WTC11 (cell line): ENCODE results near the gene RAD51. TPM values are rescaled to one million over a fixed set of nuclear protein-coding genes. Genes with fewer than 3 reads are reported as not detected.

Experiments
- ATAC-seq: fragments of 200-7000 bp; cut with Tn5 transposase; 2 replicates; pipeline ENCODE4 v1.10.0; 2021; ENCODE audit warnings: mild to moderate bottlenecking, moderate library complexity
- Bru-seq: library from RNA; stranded (reverse); fragments of 400-500 nt; gene quantifications from one replicate; lab custom pipeline; 2021; lab: Mats Ljungman, UMichigan
- CTCF ChIA-PET: fragments of 300-600 bp; sonication (Branson Sonifier 250); formaldehyde crosslinking; loops from one replicate; lab custom pipeline; 2021; ENCODE audit warnings: antibody characterized with exemption; lab: Charles Lee
- POLR2A ChIA-PET: fragments of 350-600 bp; sonication (Branson Sonifier 250); formaldehyde crosslinking; loops from one replicate; lab custom pipeline; 2021; ENCODE audit warnings: antibody characterized with exemption; lab: Charles Lee
- DNase-seq: peaks from one replicate; pipeline ENCODE4 v3.0.0; 2021; ENCODE audit warnings: low spot score
- H3K27ac Mint-ChIP-seq: 2 replicates; pipeline ENCODE4 v1.8.0; 2021; ENCODE audit warnings: mixed read lengths
- H3K27me3 Mint-ChIP-seq: 2 replicates; pipeline ENCODE4 v1.8.0; 2021; ENCODE audit warnings: low read depth, mild to moderate bottlenecking, moderate library complexity, mixed read lengths
- H3K36me3 Mint-ChIP-seq: 2 replicates; pipeline ENCODE4 v1.8.0; 2021; ENCODE audit warnings: mixed read lengths
- H3K4me1 Mint-ChIP-seq: 2 replicates; pipeline ENCODE4 v1.8.0; 2022; ENCODE audit warnings: mixed read lengths
- H3K4me3 Mint-ChIP-seq: 2 replicates; pipeline ENCODE4 v1.8.0; 2021; ENCODE audit warnings: mild to moderate bottlenecking, moderate library complexity, mixed read lengths
- H3K9me3 Mint-ChIP-seq: 2 replicates; pipeline ENCODE4 v1.8.0; 2021; ENCODE audit warnings: mixed read lengths
- ARID4B ChIP-seq: sonication (generic); formaldehyde crosslinking; IDR thresholded peaks from 2 replicates; pipeline ENCODE4 v1.8.0; 2023; ENCODE audit warnings: missing genetic modification reagents, mild to moderate bottlenecking, borderline replicate concordance
- FOXP4 ChIP-seq: sonication (generic); formaldehyde crosslinking; IDR thresholded peaks from 2 replicates; pipeline ENCODE4 v1.8.0; 2022; ENCODE audit warnings: mild to moderate bottlenecking, missing genetic modification reagents
- HMGXB4 ChIP-seq: sonication (generic); formaldehyde crosslinking; IDR thresholded peaks from 2 replicates; pipeline ENCODE4 v1.8.1; 2023; ENCODE audit warnings: mild to moderate bottlenecking, moderate library complexity, missing genetic modification reagents
- IRF1 ChIP-seq: sonication (generic); formaldehyde crosslinking; IDR thresholded peaks from 2 replicates; pipeline ENCODE4 v1.8.0; 2023; ENCODE audit warnings: missing genetic modification reagents
- JUN ChIP-seq: sonication (generic); formaldehyde crosslinking; IDR thresholded peaks from 2 replicates; pipeline ENCODE4 v1.8.0; 2023; ENCODE audit warnings: mild to moderate bottlenecking, missing genetic modification reagents
- NR2C2 ChIP-seq: sonication (generic); formaldehyde crosslinking; IDR thresholded peaks from 2 replicates; pipeline ENCODE4 v1.8.0; 2022; ENCODE audit warnings: mild to moderate bottlenecking, missing genetic modification reagents
- OVOL2 ChIP-seq: fragments of 250-450 bp; sonication (Bioruptor Pico); IDR thresholded peaks from 2 replicates; pipeline ENCODE4 v1.9.0; 2021; ENCODE audit warnings: mild to moderate bottlenecking, borderline replicate concordance
- RELA ChIP-seq: sonication (generic); formaldehyde crosslinking; IDR thresholded peaks from 2 replicates; pipeline ENCODE4 v1.8.1; 2022; ENCODE audit warnings: missing genetic modification reagents, mild to moderate bottlenecking, borderline replicate concordance
- TEAD1 ChIP-seq: sonication (generic); formaldehyde crosslinking; IDR thresholded peaks from 2 replicates; pipeline ENCODE4 v1.8.0; 2022; ENCODE audit warnings: mild to moderate bottlenecking, missing genetic modification reagents
- TEAD4 ChIP-seq: sonication (generic); formaldehyde crosslinking; IDR thresholded peaks from 2 replicates; pipeline ENCODE4 v1.8.0; 2022; ENCODE audit warnings: mild to moderate bottlenecking, missing genetic modification reagents
- USF2 ChIP-seq: sonication (generic); formaldehyde crosslinking; IDR thresholded peaks from 2 replicates; pipeline ENCODE4 v1.8.1; 2023; ENCODE audit warnings: mild to moderate bottlenecking, missing genetic modification reagents, moderate library complexity
- long read RNA-seq, 3 experiments: library from RNA in 1 of 3; library from capped mRNA in 1 of 3; library from polyadenylated mRNA in 1 of 3; unstranded in 2 of 3; stranded (forward) in 1 of 3; transcript quantifications; one replicate each; pipeline ENCODE4 v2.0.0, GENCODE V29; 2021
- total RNA-seq: library from RNA; stranded (reverse); gene quantifications from 3 replicates; pipeline ENCODE4 v1.2.3, GENCODE V29; 2021
- TF ChIP-seq, protein P1 (sequence below): sonication (generic); formaldehyde crosslinking; IDR thresholded peaks from 2 replicates; pipeline ENCODE4 v1.8.1; 2022; ENCODE audit warnings: low read depth, mild to moderate bottlenecking, moderate library complexity, missing genetic modification reagents, borderline replicate concordance
- TF ChIP-seq, protein P2 (sequence below): sonication (generic); formaldehyde crosslinking; IDR thresholded peaks from 2 replicates; pipeline ENCODE4 v1.8.0; 2022; ENCODE audit warnings: mild to moderate bottlenecking, missing genetic modification reagents
- TF ChIP-seq, protein P3 (sequence below): fragments of 250-450 bp; sonication (Bioruptor Pico); IDR thresholded peaks from 2 replicates; pipeline ENCODE4 v2.1.2; 2022; ENCODE audit warnings: mild to moderate bottlenecking, moderate library complexity

Gene RAD51
- total RNA-seq (29.7 to 36.4 TPM (median 31.0 TPM) in 3 replicates), Bru-seq, nascent RNA (percentile 73 among the genes with signal in this experiment)
- long read RNA-seq, experiment 1, transcript RAD51-201 (10 exons, 2,449 nt), result major isoform, 101 of 122 reads
- long read RNA-seq, experiment 1, partial matches to known transcripts, result 1 of 122 reads
- long read RNA-seq, experiment 1, other reads (novel, unspliced or antisense), result 14 of 122 reads
- long read RNA-seq, experiment 2, transcript RAD51-201 (10 exons, 2,449 nt), result major isoform, 35 of 51 reads
- long read RNA-seq, experiment 2, partial matches to known transcripts, result 4 of 51 reads
- long read RNA-seq, experiment 2, other reads (novel, unspliced or antisense), result 11 of 51 reads
- long read RNA-seq, experiment 3, transcript RAD51-201 (10 exons, 2,449 nt), result major isoform, 127 of 172 reads
- long read RNA-seq, experiment 3, partial matches to known transcripts, result 10 of 172 reads
- long read RNA-seq, experiment 3, other reads (novel, unspliced or antisense), result 29 of 172 reads

DNA sequence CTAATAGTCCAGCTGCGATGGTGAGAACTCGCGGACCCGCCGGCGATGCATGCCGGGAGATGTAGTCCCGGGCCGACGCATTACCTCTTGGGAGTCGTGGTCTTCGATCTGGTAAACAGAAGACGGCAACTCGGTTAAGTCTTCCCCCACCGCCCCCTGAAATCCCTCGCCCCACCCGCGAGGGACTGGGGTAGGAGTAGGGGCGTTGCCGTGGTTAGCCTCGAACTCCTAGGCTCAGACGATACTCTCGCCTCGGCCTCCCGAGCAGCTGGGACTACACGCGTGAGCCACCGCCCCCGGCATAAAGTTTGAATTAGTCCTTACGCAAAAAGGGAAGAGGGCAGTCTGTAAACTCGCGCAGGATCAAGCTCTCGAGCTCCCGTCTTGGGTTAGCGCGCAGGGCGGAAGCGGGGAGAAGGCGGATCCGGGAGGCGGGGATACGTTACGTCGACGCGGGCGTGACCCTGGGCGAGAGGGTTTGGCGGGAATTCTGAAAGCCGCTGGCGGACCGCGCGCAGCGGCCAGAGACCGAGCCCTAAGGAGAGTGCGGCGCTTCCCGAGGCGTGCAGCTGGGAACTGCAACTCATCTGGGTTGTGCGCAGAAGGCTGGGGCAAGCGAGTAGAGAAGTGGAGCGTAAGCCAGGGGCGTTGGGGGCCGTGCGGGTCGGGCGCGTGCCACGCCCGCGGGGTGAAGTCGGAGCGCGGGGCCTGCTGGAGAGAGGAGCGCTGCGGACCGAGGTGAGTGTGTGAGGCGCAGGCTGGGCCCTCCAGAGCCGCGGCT is at the start of gene RAD51:
TSS of gene RAD51 (plus strand) at position 487 of the 781 bp plus-strand sequence. CDS start 3,585 bp downstream, outside the sequence.
- CTCF ChIA-PET, result interaction anchor here (0.7 to 2.3 kb wide), 24 partner anchors 12 to 247 kb away, joined by 3 to 14 read pairs (median 4); partner anchors contain the start of genes GCHFR, RHOV, RPUSD2 and VPS18
- peaks cover 10% of the 10 kb centered on the region for H3K4me1 Mint-ChIP-seq
- H3K27me3 Mint-ChIP-seq, result no peaks in the 10 kb centered on the region
- DNase-seq (peak; percentile 93), ATAC-seq (peak; percentile 92)
- peak within 1 kb of the TSS; percentile 100 for H3K27ac Mint-ChIP-seq
- H3K4me3 Mint-ChIP-seq, result peak within 1 kb of the TSS; percentile 97
- H3K36me3 Mint-ChIP-seq, result peaks cover 22% of the 10 kb centered on the region
- H3K9me3 Mint-ChIP-seq, result no peaks in the 10 kb centered on the region
- POLR2A ChIA-PET, result interaction anchor here (0.6 to 2.5 kb wide), 15 partner anchors 9 to 588 kb away, joined by 3 to 13 read pairs (median 3); partner anchors contain the start of genes CHAC1, DNAJC17, RPUSD2 and VPS18
- TF ChIP-seq, protein P1, sequence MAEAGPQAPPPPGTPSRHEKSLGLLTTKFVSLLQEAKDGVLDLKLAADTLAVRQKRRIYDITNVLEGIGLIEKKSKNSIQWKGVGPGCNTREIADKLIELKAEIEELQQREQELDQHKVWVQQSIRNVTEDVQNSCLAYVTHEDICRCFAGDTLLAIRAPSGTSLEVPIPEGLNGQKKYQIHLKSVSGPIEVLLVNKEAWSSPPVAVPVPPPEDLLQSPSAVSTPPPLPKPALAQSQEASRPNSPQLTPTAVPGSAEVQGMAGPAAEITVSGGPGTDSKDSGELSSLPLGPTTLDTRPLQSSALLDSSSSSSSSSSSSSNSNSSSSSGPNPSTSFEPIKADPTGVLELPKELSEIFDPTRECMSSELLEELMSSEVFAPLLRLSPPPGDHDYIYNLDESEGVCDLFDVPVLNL, result peak; percentile 85; the same call in 1 of the 2 replicates
- TF ChIP-seq RELA (CRISPR knock-in tag), result peak; percentile 82; the same call in 1 of the 2 replicates
- 0 out of 2 replicates have a peak, but pooled peaks have one; percentile 62 for TF ChIP-seq TEAD4 (CRISPR knock-in tag)
- TF ChIP-seq NR2C2 (CRISPR knock-in tag), result peak; percentile 62
- TF ChIP-seq, protein P2, sequence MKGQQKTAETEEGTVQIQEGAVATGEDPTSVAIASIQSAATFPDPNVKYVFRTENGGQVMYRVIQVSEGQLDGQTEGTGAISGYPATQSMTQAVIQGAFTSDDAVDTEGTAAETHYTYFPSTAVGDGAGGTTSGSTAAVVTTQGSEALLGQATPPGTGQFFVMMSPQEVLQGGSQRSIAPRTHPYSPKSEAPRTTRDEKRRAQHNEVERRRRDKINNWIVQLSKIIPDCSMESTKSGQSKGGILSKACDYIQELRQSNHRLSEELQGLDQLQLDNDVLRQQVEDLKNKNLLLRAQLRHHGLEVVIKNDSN (CRISPR knock-in tag), result peak; percentile 58; the same call in 1 of the 2 replicates
- TF ChIP-seq IRF1, result peak; percentile 86; the same call in 1 of the 2 replicates
- peak; percentile 47 for TF ChIP-seq JUN (CRISPR knock-in tag)
- TF ChIP-seq TEAD1 (CRISPR knock-in tag), result peak; percentile 58; the same call in 1 of the 2 replicates
- peak; percentile 48; the same call in 1 of the 2 replicates for TF ChIP-seq USF2 (CRISPR knock-in tag)
- no peak for TF ChIP-seq OVOL2 (CRISPR knock-in tag)
- TF ChIP-seq, protein P3, sequence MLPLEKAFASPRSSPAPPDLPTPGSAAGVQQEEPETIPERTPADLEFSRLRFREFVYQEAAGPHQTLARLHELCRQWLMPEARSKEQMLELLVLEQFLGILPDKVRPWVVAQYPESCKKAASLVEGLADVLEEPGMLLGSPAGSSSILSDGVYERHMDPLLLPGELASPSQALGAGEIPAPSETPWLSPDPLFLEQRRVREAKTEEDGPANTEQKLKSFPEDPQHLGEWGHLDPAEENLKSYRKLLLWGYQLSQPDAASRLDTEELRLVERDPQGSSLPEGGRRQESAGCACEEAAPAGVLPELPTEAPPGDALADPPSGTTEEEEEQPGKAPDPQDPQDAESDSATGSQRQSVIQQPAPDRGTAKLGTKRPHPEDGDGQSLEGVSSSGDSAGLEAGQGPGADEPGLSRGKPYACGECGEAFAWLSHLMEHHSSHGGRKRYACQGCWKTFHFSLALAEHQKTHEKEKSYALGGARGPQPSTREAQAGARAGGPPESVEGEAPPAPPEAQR (CRISPR knock-in tag), result no peak
- TF ChIP-seq HMGXB4 (CRISPR knock-in tag), result peak; percentile 59; the same call in 1 of the 2 replicates
- peak; percentile 96 for TF ChIP-seq ARID4B (CRISPR knock-in tag)
- peak; percentile 72 for TF ChIP-seq FOXP4 (CRISPR knock-in tag)
